ENCODE data around the gene ANO1. TPM values are rescaled to one million over a fixed set of nuclear protein-coding genes. Genes with fewer than 3 reads are reported as not detected.

Gene ANO1
- total RNA-seq, 2 experiments from 2014 or later, result not detected

- Mint-ChIP-seq H3K36me3 (ENCODE audit: low read depth) (no peaks in the 10 kb centered on the region), H3K4me3 (no peak overlapping the region), H3K27me3 (peaks cover 53% of the 10 kb centered on the region), H3K9me3 (no peaks in the 10 kb centered on the region), H3K4me1 (no peaks in the 10 kb centered on the region), H3K27ac (no peak overlapping the region)
- DNase-seq, result no peak
- CTCF ChIA-PET, result no interaction called here
- POLR2A ChIA-PET, result no interaction called here
These were observed 6.1 kb upstream of the ANO1 start for GRCh38 chr11:70071996-70072395.

GRCh38 chr11:70072461-70072860, 5.7 kb upstream of the ANO1 start:
- H3K36me3 Mint-ChIP-seq (ENCODE audit: low read depth), result no peaks in the 10 kb centered on the region
- POLR2A ChIA-PET, result no interaction called here
- CTCF ChIA-PET, result no interaction called here
- H3K27me3 Mint-ChIP-seq, result peaks cover 57% of the 10 kb centered on the region
- H3K9me3 Mint-ChIP-seq, result no peaks in the 10 kb centered on the region
- H3K4me1 Mint-ChIP-seq, result no peaks in the 10 kb centered on the region
- DNase-seq, result no peak
- H3K4me3 Mint-ChIP-seq, result no peak overlapping the region
- H3K27ac Mint-ChIP-seq, result no peak overlapping the region

- Mint-ChIP-seq H3K4me3 (no peak overlapping the region), H3K27ac (no peak overlapping the region), H3K36me3 (ENCODE audit: low read depth) (no peaks in the 10 kb centered on the region), H3K27me3 (peaks cover 61% of the 10 kb centered on the region), H3K9me3 (no peaks in the 10 kb centered on the region), H3K4me1 (no peaks in the 10 kb centered on the region)
- CTCF ChIA-PET, result no interaction called here
- DNase-seq, result no peak
- POLR2A ChIA-PET, result interaction anchor here (0.7 kb wide), 1 partner anchor 96 kb away, joined by 3 read pairs; no protein-coding TSS in a partner anchor
These were observed 5.0 kb upstream of the ANO1 start for GRCh38 chr11:70072861-70073755.

GRCh38 chr11:70073871-70074371, 4.2 kb upstream of the ANO1 start:
- Mint-ChIP-seq H3K27me3 (peaks cover 61% of the 10 kb centered on the region), H3K4me3 (no peak overlapping the region), H3K27ac (no peak overlapping the region), H3K4me1 (no peaks in the 10 kb centered on the region), H3K36me3 (ENCODE audit: low read depth) (no peaks in the 10 kb centered on the region), H3K9me3 (no peaks in the 10 kb centered on the region)
- ChIA-PET CTCF (no interaction called here), POLR2A (interaction anchor here (0.7 kb wide), 1 partner anchor 95 kb away, joined by 3 read pairs; no protein-coding TSS in a partner anchor)
- DNase-seq, result no peak

- H3K27me3 Mint-ChIP-seq, result peaks cover 64% of the 10 kb centered on the region
- no peak for DNase-seq
These were observed 3.4 kb upstream of the ANO1 start for GRCh38 chr11:70074746-70075145.

GRCh38 chr11:70075836-70076235, 2.3 kb upstream of the ANO1 start:
- POLR2A ChIA-PET, result no interaction called here
- DNase-seq, result no peak
- no peak overlapping the region for H3K27ac Mint-ChIP-seq
- no peaks in the 10 kb centered on the region for H3K4me1 Mint-ChIP-seq
- no peaks in the 10 kb centered on the region for H3K9me3 Mint-ChIP-seq
- H3K27me3 Mint-ChIP-seq, result peaks cover 68% of the 10 kb centered on the region
- CTCF ChIA-PET, result no interaction called here
- no peaks in the 10 kb centered on the region for H3K36me3 Mint-ChIP-seq (ENCODE audit: low read depth)
- no peak overlapping the region for H3K4me3 Mint-ChIP-seq

More at GRCh38 chr11:70074746-70075145, 3.4 kb upstream of the ANO1 start:
- Mint-ChIP-seq H3K4me3 (no peak overlapping the region), H3K27ac (no peak overlapping the region), H3K9me3 (no peaks in the 10 kb centered on the region), H3K4me1 (no peaks in the 10 kb centered on the region), H3K36me3 (ENCODE audit: low read depth) (no peaks in the 10 kb centered on the region)
- ChIA-PET CTCF (interaction anchor here (0.6 kb wide), 1 partner anchor 113 kb away, joined by 3 read pairs; no protein-coding TSS in a partner anchor), POLR2A (no interaction called here)

GRCh38 chr11:70076461-70076931, 1.6 kb upstream of the ANO1 start:
- Mint-ChIP-seq H3K36me3 (ENCODE audit: low read depth) (no peaks in the 10 kb centered on the region), H3K9me3 (no peaks in the 10 kb centered on the region), H3K27me3 (peaks cover 62% of the 10 kb centered on the region), H3K27ac (no peak overlapping the region), H3K4me3 (no peak overlapping the region), H3K4me1 (no peaks in the 10 kb centered on the region)
- POLR2A ChIA-PET, result no interaction called here
- CTCF ChIA-PET, result no interaction called here
- DNase-seq, result no peak

- Mint-ChIP-seq H3K27ac (no peak overlapping the region), H3K36me3 (ENCODE audit: low read depth) (no peaks in the 10 kb centered on the region), H3K27me3 (peaks cover 53% of the 10 kb centered on the region), H3K9me3 (no peaks in the 10 kb centered on the region), H3K4me3 (no peak overlapping the region), H3K4me1 (no peaks in the 10 kb centered on the region)
- DNase-seq, result no peak
- POLR2A ChIA-PET, result no interaction called here
- CTCF ChIA-PET, result no interaction called here
These were observed 564 bp upstream of the ANO1 start for GRCh38 chr11:70077411-70078094.

- peaks cover 38% of the 10 kb centered on the region for H3K27me3 Mint-ChIP-seq
- no peak for DNase-seq
- H3K36me3 Mint-ChIP-seq (ENCODE audit: low read depth), result no peaks in the 10 kb centered on the region
- H3K4me1 Mint-ChIP-seq, result no peaks in the 10 kb centered on the region
- H3K4me3 Mint-ChIP-seq, result no peak overlapping the region
- no peak overlapping the region for H3K27ac Mint-ChIP-seq
- H3K9me3 Mint-ChIP-seq, result no peaks in the 10 kb centered on the region
- ChIA-PET POLR2A (no interaction called here), CTCF (no interaction called here)
These were observed 882 bp downstream of the ANO1 start for GRCh38 chr11:70078781-70079616.

GRCh38 chr11:70079691-70080090, 1.6 kb downstream of the ANO1 start:
- Mint-ChIP-seq H3K4me3 (no peak overlapping the region), H3K9me3 (no peaks in the 10 kb centered on the region), H3K36me3 (ENCODE audit: low read depth) (no peaks in the 10 kb centered on the region), H3K27ac (no peak overlapping the region), H3K27me3 (peaks cover 33% of the 10 kb centered on the region), H3K4me1 (no peaks in the 10 kb centered on the region)
- ChIA-PET CTCF (no interaction called here), POLR2A (no interaction called here)
- DNase-seq, result no peak

- no peak for DNase-seq
- CTCF ChIA-PET, result no interaction called here
These were observed 2.6 kb downstream of the ANO1 start for GRCh38 chr11:70080763-70081162.

GRCh38 chr11:70082829-70083228, 4.7 kb downstream of the ANO1 start:
- Mint-ChIP-seq H3K27ac (no peak overlapping the region), H3K27me3 (peaks cover 11% of the 10 kb centered on the region), H3K9me3 (no peaks in the 10 kb centered on the region), H3K4me1 (no peaks in the 10 kb centered on the region), H3K4me3 (no peak overlapping the region), H3K36me3 (ENCODE audit: low read depth) (no peaks in the 10 kb centered on the region)
- CTCF ChIA-PET, result no interaction called here
- DNase-seq, result no peak
- POLR2A ChIA-PET, result no interaction called here

More at GRCh38 chr11:70080763-70081162, 2.6 kb downstream of the ANO1 start:
- Mint-ChIP-seq H3K27ac (no peak overlapping the region), H3K4me1 (no peaks in the 10 kb centered on the region), H3K27me3 (peaks cover 27% of the 10 kb centered on the region), H3K9me3 (no peaks in the 10 kb centered on the region), H3K36me3 (ENCODE audit: low read depth) (no peaks in the 10 kb centered on the region), H3K4me3 (no peak overlapping the region)
- POLR2A ChIA-PET, result no interaction called here

Measured in activated CD4-positive, alpha-beta T cell treated with anti-CD3 and anti-CD28 coated beads, Interleukin-2, amount 10 ng/mL, durations not matched to agents 7 days and 5 days (primary cell).